IPS-NIHi11 (cell line): ENCODE data around the gene PCGF5.

ENCODE experiments used
- DNase-seq: peaks from one replicate; pipeline ENCODE4 v3.0.0; 2012; ENCODE audit warnings: mixed read lengths, low spot score

PCGF5 gene

DNA sequence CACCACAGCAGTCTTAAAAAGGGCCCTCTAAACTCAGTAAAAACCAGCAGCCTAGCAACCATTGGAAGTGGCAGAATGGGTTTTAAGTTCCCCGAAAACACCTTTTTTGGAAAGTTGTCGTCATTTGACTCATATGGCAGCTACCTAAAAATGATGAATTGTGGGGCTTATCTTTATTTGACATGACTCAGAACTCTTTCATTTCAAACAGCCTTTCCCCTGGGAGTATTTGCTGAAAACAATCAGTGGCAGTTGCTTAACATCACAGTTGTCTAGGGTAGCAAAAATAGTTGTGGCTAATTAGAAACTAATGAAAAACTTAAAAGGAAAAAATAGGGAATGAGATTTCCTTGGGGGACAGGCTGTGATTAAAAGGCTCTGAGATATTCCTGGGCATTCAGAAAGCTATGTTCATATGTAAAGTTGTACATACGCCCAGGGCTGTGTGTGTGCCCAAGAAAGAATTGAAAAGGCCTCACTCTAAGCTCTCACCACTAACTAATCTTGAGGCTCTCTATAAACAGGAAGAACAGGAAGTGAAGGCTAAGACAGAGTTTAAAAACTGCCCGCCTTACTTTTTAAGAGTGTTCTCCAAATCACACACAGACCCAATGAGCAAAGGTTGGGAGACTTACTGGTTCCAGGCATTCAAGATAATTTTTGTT lies 108.0 kb downstream of the PCGF5 start:
- DNase-seq = no peak
